ENCODE results near the gene BEX4. TPM values are rescaled to one million over a fixed set of nuclear protein-coding genes. Genes with fewer than 3 reads are reported as not detected.

BEX4 gene
- total and polyA plus RNA-seq, 11 donors, result 34.8 to 57.0 (median 43.6) TPM

- DNase-seq (no peak), ATAC-seq (no peak)
- peaks cover 0 to 13% (median 0%) of the 10 kb centered on the region in 9 donors for H3K36me3 ChIP-seq
- no peak overlapping the region for H3K27ac ChIP-seq
- no peak overlapping the region for H3K4me3 ChIP-seq
- H3K9me3 ChIP-seq, result no peaks in the 10 kb centered on the region
- intact Hi-C loops (cut with DNase I), result no loop called here
- no peak for TF ChIP-seq POLR2A (IDR thresholded peaks at IDR 0.05)
- TF ChIP-seq, protein P1, sequence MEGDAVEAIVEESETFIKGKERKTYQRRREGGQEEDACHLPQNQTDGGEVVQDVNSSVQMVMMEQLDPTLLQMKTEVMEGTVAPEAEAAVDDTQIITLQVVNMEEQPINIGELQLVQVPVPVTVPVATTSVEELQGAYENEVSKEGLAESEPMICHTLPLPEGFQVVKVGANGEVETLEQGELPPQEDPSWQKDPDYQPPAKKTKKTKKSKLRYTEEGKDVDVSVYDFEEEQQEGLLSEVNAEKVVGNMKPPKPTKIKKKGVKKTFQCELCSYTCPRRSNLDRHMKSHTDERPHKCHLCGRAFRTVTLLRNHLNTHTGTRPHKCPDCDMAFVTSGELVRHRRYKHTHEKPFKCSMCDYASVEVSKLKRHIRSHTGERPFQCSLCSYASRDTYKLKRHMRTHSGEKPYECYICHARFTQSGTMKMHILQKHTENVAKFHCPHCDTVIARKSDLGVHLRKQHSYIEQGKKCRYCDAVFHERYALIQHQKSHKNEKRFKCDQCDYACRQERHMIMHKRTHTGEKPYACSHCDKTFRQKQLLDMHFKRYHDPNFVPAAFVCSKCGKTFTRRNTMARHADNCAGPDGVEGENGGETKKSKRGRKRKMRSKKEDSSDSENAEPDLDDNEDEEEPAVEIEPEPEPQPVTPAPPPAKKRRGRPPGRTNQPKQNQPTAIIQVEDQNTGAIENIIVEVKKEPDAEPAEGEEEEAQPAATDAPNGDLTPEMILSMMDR (IDR thresholded peaks at IDR 0.05), result no peak
- H3K4me1 ChIP-seq, result peaks cover 0 to 15% (median 5%) of the 10 kb centered on the region in 12 donors
- peaks cover 0 to 5% (median 0%) of the 10 kb centered on the region in 9 donors for H3K27me3 ChIP-seq
Observed at GRCh38 chrX:103256651-103257050, 41.7 kb downstream of the BEX4 start.

- H3K27ac ChIP-seq, result no peak overlapping the region
- peaks cover 0 to 6% (median 3%) of the 10 kb centered on the region in 12 donors for H3K4me1 ChIP-seq
- peaks cover 0 to 3% (median 0%) of the 10 kb centered on the region in 9 donors for H3K36me3 ChIP-seq
- intact Hi-C loops (cut with DNase I), result no loop called here
- ATAC-seq, result no peak
- DNase-seq, result no peak
- peaks cover 0 to 7% (median 0%) of the 10 kb centered on the region in 9 donors for H3K27me3 ChIP-seq
- H3K9me3 ChIP-seq, result no peaks in the 10 kb centered on the region
- no peak overlapping the region for H3K4me3 ChIP-seq
- no peak for TF ChIP-seq POLR2A (IDR thresholded peaks at IDR 0.05)
- TF ChIP-seq, protein P1 (IDR thresholded peaks at IDR 0.05), result no peak
Observed at GRCh38 chrX:103258275-103258674, 43.4 kb downstream of the BEX4 start.

Other genes starting within 250 kb of the BEX4 start
- 10 to 100 TPM in 2 of 9 donors, 1 to 10 TPM in 6, under 1 TPM in 1; 0.42 to 17.6 (median 3.4) TPM for gene BEX1, start 150.9 kb upstream of the BEX4 start, total RNA-seq
- 10 to 100 TPM in 1 of 2 donors, 1 to 10 TPM in 1; 4.0 to 12.7 TPM for gene BEX1, start 150.9 kb upstream of the BEX4 start, polyA plus RNA-seq
- gene NXF3, start 122.0 kb upstream of the BEX4 start, total RNA-seq, result under 1 TPM in 5 of 9 donors, not detected in 4; 0.16 to 0.54 (median 0.48) TPM
- under 1 TPM; 0.08 to 0.30 TPM for gene NXF3, start 122.0 kb upstream of the BEX4 start, polyA plus RNA-seq
- gene TCEAL8, start 40.0 kb downstream of the BEX4 start, total RNA-seq, result 10 to 100 TPM; 38.2 to 60.1 (median 52.7) TPM
- 10 to 100 TPM; 47.3 to 47.9 TPM for gene TCEAL8, start 40.0 kb downstream of the BEX4 start, polyA plus RNA-seq
- under 1 TPM in 4 of 9 donors, not detected in 5; 0.27 to 0.52 (median 0.38) TPM for gene TCEAL5, start 61.6 kb downstream of the BEX4 start, total RNA-seq
- gene TCEAL5, start 61.6 kb downstream of the BEX4 start, polyA plus RNA-seq, result under 1 TPM; 0.19 TPM
- gene BEX2, start 95.9 kb downstream of the BEX4 start, total RNA-seq, result 1 to 10 TPM in 6 of 9 donors, under 1 TPM in 2, not detected in 1; 0.35 to 4.9 (median 1.7) TPM
- gene BEX2, start 95.9 kb downstream of the BEX4 start, polyA plus RNA-seq, result 1 to 10 TPM; 1.1 to 6.6 TPM
- 1 to 10 TPM; 1.5 to 5.8 (median 3.1) TPM for gene TCEAL7, start 115.1 kb downstream of the BEX4 start, total RNA-seq
- gene TCEAL7, start 115.1 kb downstream of the BEX4 start, polyA plus RNA-seq, result 1 to 10 TPM; 2.6 to 3.1 TPM
- gene TCEAL9, start 141.4 kb downstream of the BEX4 start, total RNA-seq, result 10 to 100 TPM; 15.7 to 60.3 (median 27.1) TPM
- 10 to 100 TPM; 56.5 to 59.7 TPM for gene TCEAL9, start 141.4 kb downstream of the BEX4 start, polyA plus RNA-seq
- 100 to 1,000 TPM; 109 to 153 (median 122) TPM for gene BEX3, start 161.4 kb downstream of the BEX4 start, total RNA-seq
- 10 to 100 TPM; 74.4 to 85.3 TPM for gene BEX3, start 161.4 kb downstream of the BEX4 start, polyA plus RNA-seq

All from heart left ventricle (tissue), 16 donors.